Lower leg skin (tissue), 4 donors: Measurements from ENCODE around the gene PDE12. TPM values are rescaled to one million over a fixed set of nuclear protein-coding genes. Genes with fewer than 3 reads are reported as not detected.

Experiments used
- DNase-seq, 2 donors: peaks; one replicate each; pipeline ENCODE4 v3.0.0-alpha.2; 2019; ENCODE audit warnings: low spot score in 2 of 2
- H3K4me3 ChIP-seq: fragments of 200-600 bp; sonication (generic); 2 replicates; pipeline ENCODE4 v1.5.1; 2017; ENCODE audit warnings: mild to moderate bottlenecking, low read depth; ENCODE audit not compliant: poor library complexity, severe bottlenecking
- CTCF ChIP-seq, 3 donors: fragments of 450-650 bp; IDR thresholded peaks; one replicate each; pipeline ENCODE4 v1.5.1; 2016; ENCODE audit warnings: antibody characterized with exemption in 3 of 3, mild to moderate bottlenecking in 3 of 3, moderate library complexity in 2 of 3
- POLR2A ChIP-seq, 2 donors: fragments of 450-650 bp; IDR thresholded peaks; one replicate each; pipeline ENCODE4 v1.6.1; 2016 to 2017; ENCODE audit warnings: antibody characterized with exemption in 2 of 2, mild to moderate bottlenecking in 1 of 2, moderate library complexity in 1 of 2
- WGBS, 2 donors: methylation state at CpG; one replicate each; pipeline ENCODE4 v1.1.5; 2018; 5-methylcytosine and 5-hydroxymethylcytosine counted together
- intact Hi-C: fragments of 100-400 bp; cut with DNase I; formaldehyde crosslinking; loops from one replicate; pipeline ENCODE4 v1.15.0; 2023; ENCODE audit warnings: low total_unique reads
- total RNA-seq, 4 donors: library from RNA; depleted of rRNA; stranded (reverse); fragments of >200 nt; gene quantifications; one replicate each; pipeline ENCODE4 v1.1.0, GENCODE V29; 2016

The PDE12 gene
- total RNA-seq, 4 donors from 2014 or later, result 17.4 to 26.6 (median 22.1) TPM

- WGBS, 2 donors, result 57 to 86% methylated on average over 3 of the region's 3 CpGs
- TF ChIP-seq CTCF (IDR thresholded peaks at IDR 0.05) (no peak), POLR2A (IDR thresholded peaks at IDR 0.05) (no peak)
- intact Hi-C loops, result no loop called here
- no peak overlapping the region for H3K4me3 ChIP-seq
- DNase-seq, result no peak
Measured at GRCh38 chr3:57616233-57616632, 60.2 kb downstream of the PDE12 start.

Other genes starting within 250 kb of the PDE12 start
- gene DNAH12, start 11.9 kb upstream of the PDE12 start, total RNA-seq, result under 1 TPM in 2 of 4 donors, not detected in 2; under 0.01 to 0.03 TPM
- gene ARF4, start 41.1 kb downstream of the PDE12 start, total RNA-seq, result 10 to 100 TPM; 39.5 to 61.6 (median 59.2) TPM
- 10 to 100 TPM; 16.1 to 38.2 (median 24.7) TPM for gene DENND6A, start 136.8 kb downstream of the PDE12 start, total RNA-seq
- gene SLMAP, start 200.0 kb downstream of the PDE12 start, total RNA-seq, result 10 to 100 TPM; 49.5 to 56.0 (median 51.0) TPM